Measurements from ENCODE around the gene MOCS1.

DNA sequence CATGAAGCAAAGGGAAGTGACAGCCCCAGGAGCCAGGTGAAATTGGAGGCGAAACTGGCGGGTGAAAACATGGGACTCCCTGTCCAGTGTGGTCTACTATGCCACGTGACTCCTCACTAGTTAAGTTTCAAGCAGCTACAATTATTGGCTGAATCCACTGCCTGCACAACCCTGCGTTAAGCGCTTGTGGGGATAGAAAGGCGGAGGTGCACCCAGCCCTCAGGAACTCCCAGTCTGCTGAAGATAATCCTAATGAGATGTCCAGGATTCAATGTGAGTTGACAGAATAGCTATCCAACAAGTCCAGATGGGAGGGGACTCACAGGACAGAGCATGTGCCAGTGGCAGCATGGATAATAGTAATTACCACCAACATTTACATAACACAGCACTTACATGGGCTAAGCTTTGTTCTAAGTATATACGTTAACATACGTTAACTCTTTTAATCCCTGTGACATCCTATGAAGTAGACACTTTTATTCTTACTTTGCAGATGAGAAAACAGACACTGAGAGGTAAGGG lies 1.8 kb downstream of the MOCS1 start:
- TF ChIP-seq, protein P1, sequence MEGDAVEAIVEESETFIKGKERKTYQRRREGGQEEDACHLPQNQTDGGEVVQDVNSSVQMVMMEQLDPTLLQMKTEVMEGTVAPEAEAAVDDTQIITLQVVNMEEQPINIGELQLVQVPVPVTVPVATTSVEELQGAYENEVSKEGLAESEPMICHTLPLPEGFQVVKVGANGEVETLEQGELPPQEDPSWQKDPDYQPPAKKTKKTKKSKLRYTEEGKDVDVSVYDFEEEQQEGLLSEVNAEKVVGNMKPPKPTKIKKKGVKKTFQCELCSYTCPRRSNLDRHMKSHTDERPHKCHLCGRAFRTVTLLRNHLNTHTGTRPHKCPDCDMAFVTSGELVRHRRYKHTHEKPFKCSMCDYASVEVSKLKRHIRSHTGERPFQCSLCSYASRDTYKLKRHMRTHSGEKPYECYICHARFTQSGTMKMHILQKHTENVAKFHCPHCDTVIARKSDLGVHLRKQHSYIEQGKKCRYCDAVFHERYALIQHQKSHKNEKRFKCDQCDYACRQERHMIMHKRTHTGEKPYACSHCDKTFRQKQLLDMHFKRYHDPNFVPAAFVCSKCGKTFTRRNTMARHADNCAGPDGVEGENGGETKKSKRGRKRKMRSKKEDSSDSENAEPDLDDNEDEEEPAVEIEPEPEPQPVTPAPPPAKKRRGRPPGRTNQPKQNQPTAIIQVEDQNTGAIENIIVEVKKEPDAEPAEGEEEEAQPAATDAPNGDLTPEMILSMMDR (IDR thresholded peaks at IDR 0.05; ENCODE audit: borderline replicate concordance, extremely low read depth, low read length, poor library complexity, severe bottlenecking): no peak
- TF ChIP-seq EZH2 (IDR thresholded peaks at IDR 0.05; ENCODE audit: borderline replicate concordance, low read depth, low read length, severe bottlenecking): no peak

Data from DND-41 (cell line).